PC-9 (cell line): ENCODE results near the gene MYPN. TPM values are rescaled to one million over a fixed set of nuclear protein-coding genes. Genes with fewer than 3 reads are reported as not detected.

Source experiments
- BruUV-seq: library from RNA; stranded (reverse); fragments of 400-500 nt; replicated peaks from 2 replicates; lab custom pipeline; 2021; lab: Mats Ljungman, UMichigan
- CTCF ChIA-PET: fragments of 300-600 bp; sonication (Branson Sonifier 250); formaldehyde crosslinking; loops from one replicate; lab custom pipeline; 2022; ENCODE audit warnings: antibody characterized with exemption; lab: Charles Lee
- POLR2A ChIA-PET: fragments of 300-600 bp; sonication (Branson Sonifier 250); formaldehyde crosslinking; loops from one replicate; lab custom pipeline; 2022; ENCODE audit warnings: antibody characterized with exemption; ENCODE audit not compliant: unreplicated experiment; lab: Charles Lee
- DNase-seq, 2 experiments: peaks; one replicate each; pipeline versions ENCODE4 v3.0.0 to v3.0.0-alpha.2; 2015 to 2022; ENCODE audit warnings: mixed read lengths in 1 of 2
- H2AFZ ChIP-seq: fragments of 200-600 bp; sonication (generic); 2 replicates; pipeline ENCODE4 v1.8.1; 2017; ENCODE audit warnings: antibody characterized with exemption
- H3F3A ChIP-seq: fragments of 200-600 bp; sonication (generic); 2 replicates; pipeline ENCODE4 v1.8.1; 2017; ENCODE audit warnings: antibody characterized with exemption, mild to moderate bottlenecking, low read depth; ENCODE audit not compliant: insufficient read depth
- H3K27ac ChIP-seq: fragments of 200-600 bp; sonication (generic); 2 replicates; pipeline ENCODE4 v1.6.1; 2016; ENCODE audit warnings: mixed run types
- H3K27me3 ChIP-seq: fragments of 200-600 bp; sonication (generic); 2 replicates; pipeline ENCODE4 v1.6.1; 2016; ENCODE audit warnings: low read depth, mixed run types; ENCODE audit not compliant: insufficient read depth
- H3K36me3 ChIP-seq: fragments of 200-600 bp; sonication (generic); 2 replicates; pipeline ENCODE4 v1.6.1; 2016; ENCODE audit warnings: low read depth, mixed run types
- H3K4me1 ChIP-seq: fragments of 200-600 bp; sonication (generic); replicated peaks from 2 replicates; pipeline ENCODE4 v1.6.1; 2016; ENCODE audit warnings: mixed run types; ENCODE audit not compliant: insufficient read depth
- H3K4me2 ChIP-seq: fragments of 200-600 bp; sonication (generic); 2 replicates; pipeline ENCODE4 v1.6.1; 2017; ENCODE audit warnings: mixed run types
- H3K4me3 ChIP-seq: fragments of 200-600 bp; sonication (generic); 2 replicates; pipeline ENCODE4 v1.6.1; 2016; ENCODE audit warnings: mixed run types
- H3K79me2 ChIP-seq: fragments of 200-600 bp; sonication (generic); 2 replicates; pipeline ENCODE4 v1.6.1; 2017; ENCODE audit warnings: low read depth, mixed run types
- H3K9me2 ChIP-seq: fragments of 200-600 bp; sonication (generic); 2 replicates; pipeline ENCODE4 v1.8.1; 2017; ENCODE audit warnings: mild to moderate bottlenecking; ENCODE audit not compliant: insufficient read depth
- H3K9me3 ChIP-seq: fragments of 200-600 bp; sonication (generic); 2 replicates; pipeline ENCODE4 v1.8.1; 2016; ENCODE audit warnings: low read depth; ENCODE audit not compliant: insufficient read depth
- H4K20me1 ChIP-seq: fragments of 200-600 bp; sonication (generic); 2 replicates; pipeline ENCODE4 v1.8.1; 2017; ENCODE audit not compliant: insufficient read depth
- CTCF ChIP-seq: fragments of 200-600 bp; sonication (generic); conservative IDR thresholded peaks from 2 replicates; pipeline ENCODE4 v1.6.1; 2017; ENCODE audit warnings: mixed run types, antibody characterized with exemption, mild to moderate bottlenecking, moderate library complexity
- EZH2 ChIP-seq: fragments of 200-600 bp; sonication (generic); IDR thresholded peaks from 2 replicates; pipeline ENCODE4 v1.8.0; 2017; ENCODE audit warnings: antibody characterized with exemption, low read depth
- intact Hi-C: fragments of 100-400 bp; cut with micrococcal nuclease; formaldehyde crosslinking; loops from one replicate; pipeline ENCODE4 v1.10.0; 2022; ENCODE audit not compliant: unreplicated experiment
- total RNA-seq: library from RNA; stranded (reverse); gene quantifications from 2 replicates; pipeline ENCODE4 v1.2.3, GENCODE V29; 2021

The MYPN gene
- total RNA-seq, 1 experiment from 2014 or later = 3.9 TPM

GRCh38 chr10:68175949-68176348 is 66.7 kb downstream of the MYPN start:
- no peaks in the 10 kb centered on the region for H3F3A ChIP-seq
- TF ChIP-seq CTCF (no peak), EZH2 (no peak)
- H3K36me3 ChIP-seq = no peaks in the 10 kb centered on the region
- peaks cover 6% of the 10 kb centered on the region for H3K4me1 ChIP-seq
- no peaks in the 10 kb centered on the region for H3K27me3 ChIP-seq
- no peak overlapping the region for H3K27ac ChIP-seq
- no peaks in the 10 kb centered on the region for H4K20me1 ChIP-seq
- ChIA-PET CTCF (no interaction called here), POLR2A (no interaction called here)
- BruUV-seq = no TSS peak
- H3K4me3 ChIP-seq = no peak overlapping the region
- no peaks in the 10 kb centered on the region for H3K79me2 ChIP-seq
- no peak for DNase-seq
- no peaks in the 10 kb centered on the region for H3K9me3 ChIP-seq
- no peaks in the 10 kb centered on the region for H3K9me2 ChIP-seq
- no peak overlapping the region for H2AFZ ChIP-seq
- intact Hi-C loops = no loop called here
- no peak overlapping the region for H3K4me2 ChIP-seq

- no peaks in the 10 kb centered on the region for H3K9me3 ChIP-seq
- H4K20me1 ChIP-seq = no peaks in the 10 kb centered on the region
- H3K27me3 ChIP-seq = no peaks in the 10 kb centered on the region
- no peaks in the 10 kb centered on the region for H3K79me2 ChIP-seq
- no peaks in the 10 kb centered on the region for H3F3A ChIP-seq
- H3K4me3 ChIP-seq = no peak overlapping the region
- ChIA-PET CTCF (no interaction called here), POLR2A (no interaction called here)
- H2AFZ ChIP-seq = no peak overlapping the region
- no peak for DNase-seq
- no peak overlapping the region for H3K4me2 ChIP-seq
- H3K9me2 ChIP-seq = no peaks in the 10 kb centered on the region
- H3K36me3 ChIP-seq = no peaks in the 10 kb centered on the region
- no peak overlapping the region for H3K27ac ChIP-seq
- TF ChIP-seq CTCF (no peak), EZH2 (no peak)
- intact Hi-C loops = no loop called here
- peaks cover 6% of the 10 kb centered on the region for H3K4me1 ChIP-seq
- no TSS peak for BruUV-seq
These were observed 67.5 kb downstream of the MYPN start for GRCh38 chr10:68176797-68177196.

- no peaks in the 10 kb centered on the region for H4K20me1 ChIP-seq
- DNase-seq = no peak
- ChIA-PET CTCF (interaction anchor here (0.6 kb wide), 1 partner anchor 21 kb away, joined by 7 read pairs; no protein-coding TSS in a partner anchor), POLR2A (no interaction called here)
- H3K9me3 ChIP-seq = no peaks in the 10 kb centered on the region
- no peak for TF ChIP-seq EZH2
- TF ChIP-seq CTCF = no peak
- peaks cover 6% of the 10 kb centered on the region for H3K4me1 ChIP-seq
- no peak overlapping the region for H3K27ac ChIP-seq
- intact Hi-C loops = no loop called here
- no peak overlapping the region for H3K4me3 ChIP-seq
- no TSS peak for BruUV-seq
- H3K4me2 ChIP-seq = no peak overlapping the region
- H3F3A ChIP-seq = no peaks in the 10 kb centered on the region
- no peaks in the 10 kb centered on the region for H3K9me2 ChIP-seq
- no peaks in the 10 kb centered on the region for H3K36me3 ChIP-seq
- no peak overlapping the region for H2AFZ ChIP-seq
- no peaks in the 10 kb centered on the region for H3K27me3 ChIP-seq
- H3K79me2 ChIP-seq = no peaks in the 10 kb centered on the region
These were observed 69.3 kb downstream of the MYPN start for GRCh38 chr10:68178592-68178991.
